HepG2 (cell line): ENCODE measurements around the gene CAMK2A. TPM values are rescaled to one million over a fixed set of nuclear protein-coding genes. Genes with fewer than 3 reads are reported as not detected.

ENCODE experiments used
- ATAC-seq: fragments of 200-7000 bp; cut with Tn5 transposase; 3 replicates; pipeline ENCODE4 v1.9.1; 2020; ENCODE audit warnings: mild to moderate bottlenecking, moderate library complexity
- BruUV-seq: library from RNA; stranded (reverse); fragments of 400-500 nt; replicated peaks from 2 replicates; lab custom pipeline; 2021; lab: Mats Ljungman, UMichigan
- CTCF ChIA-PET: fragments of 300-600 bp; formaldehyde crosslinking; extraction: SDS; loops from one replicate; lab custom pipeline; 2021; ENCODE audit warnings: low total read pairs, inconsistent platforms, low intra/inter-chr PET ratio; lab: Yijun Ruan, JAX
- POLR2A ChIA-PET: fragments of 350-600 bp; sonication (Branson Sonifier 250); formaldehyde crosslinking; loops from one replicate; lab custom pipeline; 2020; ENCODE audit warnings: antibody characterized with exemption, inconsistent platforms; lab: Yijun Ruan, JAX
- DNase-seq: peaks from one replicate; pipeline ENCODE4 v3.0.0-alpha.2; 2015; ENCODE audit warnings: low spot score
- FAIRE-seq: peaks from 3 replicates; lab custom pipeline; 2011; peaks lifted over from hg19 to GRCh38; lab: Jason Lieb, UNC
- H2AFZ ChIP-seq: one replicate; pipeline ENCODE4 v1.6.1; 2011; ENCODE audit warnings: low read length, inconsistent platforms
- H3K27ac ChIP-seq: fragments of 300-600 bp; 3 replicates; pipeline ENCODE4 v1.8.0; 2011; ENCODE audit warnings: mixed run types, mild to moderate bottlenecking, mixed read lengths, low read length, inconsistent platforms; ENCODE audit not compliant: insufficient read depth; ENCODE audit errors: extremely low read length
- H3K27me3 ChIP-seq, 2 experiments: fragments of 200-600 bp in 1 of 2; 2 replicates in 1 of 2; 3 replicates in 1 of 2; pipeline versions ENCODE4 v1.6.0 to v1.8.0; 2011; ENCODE audit warnings: low read length in 2 of 2, mild to moderate bottlenecking in 2 of 2, moderate library complexity in 2 of 2, inconsistent platforms in 1 of 2; ENCODE audit not compliant: insufficient read depth in 2 of 2, control insufficient read depth in 1 of 2
- H3K36me3 ChIP-seq, 2 experiments: fragments of 200-600 bp in 1 of 2; replicated peaks in 1 of 2; 2 replicates in 1 of 2; 3 replicates in 1 of 2; pipeline versions ENCODE4 v1.5.1 to v1.8.0; 2011; ENCODE audit warnings: low read length in 2 of 2, inconsistent platforms in 1 of 2; ENCODE audit not compliant: insufficient read depth in 2 of 2, control insufficient read depth in 1 of 2
- H3K4me1 ChIP-seq: 2 replicates; pipeline ENCODE4 v1.5.1; 2012; ENCODE audit warnings: low read length, inconsistent platforms; ENCODE audit not compliant: insufficient read depth
- H3K4me2 ChIP-seq: 2 replicates; pipeline ENCODE4 v1.6.0; 2011; ENCODE audit warnings: low read depth, low read length, inconsistent platforms
- H3K4me3 ChIP-seq, 3 experiments: fragments of 200-600 bp in 1 of 3; sonication (generic), shearing (Covaris generic) in 1 of 3; replicated peaks in 1 of 3; 2 replicates each; pipeline ENCODE4 v1.5.1; 2011 to 2016; ENCODE audit warnings: low read length in 3 of 3, inconsistent platforms in 2 of 3, low read depth in 2 of 3, mild to moderate bottlenecking in 2 of 3, control low read depth in 1 of 3, mixed read lengths in 1 of 3; ENCODE audit not compliant: insufficient read depth in 1 of 3
- H3K79me2 ChIP-seq: one replicate; pipeline ENCODE4 v1.6.1; 2011; ENCODE audit warnings: low read length, inconsistent platforms; ENCODE audit not compliant: insufficient read depth
- H3K9ac ChIP-seq: 2 replicates; pipeline ENCODE4 v1.6.0; 2011; ENCODE audit warnings: mild to moderate bottlenecking, low read depth, low read length, inconsistent platforms; ENCODE audit not compliant: insufficient read depth
- H3K9me3 ChIP-seq: 2 replicates; pipeline ENCODE4 v1.5.1; 2012; ENCODE audit warnings: mild to moderate bottlenecking, low read length
- H4K20me1 ChIP-seq: 2 replicates; pipeline ENCODE4 v1.6.0; 2011; ENCODE audit warnings: inconsistent platforms, mild to moderate bottlenecking, low read length, moderate library complexity; ENCODE audit not compliant: insufficient read depth
- NFAT5 ChIP-seq: sonication (generic); formaldehyde crosslinking; IDR thresholded peaks from 2 replicates; pipeline ENCODE4 v1.4.0; 2020; ENCODE audit warnings: missing genetic modification reagents
- ZNF800 ChIP-seq: sonication (generic); formaldehyde crosslinking; IDR thresholded peaks from 2 replicates; pipeline ENCODE4 v1.4.0; 2020; ENCODE audit warnings: missing genetic modification reagents
- WGBS: methylation state at CpG from one replicate; pipeline ENCODE4 v1.1.6; 2017; ENCODE audit warnings: low lambda C conversion rate; 5-methylcytosine and 5-hydroxymethylcytosine counted together
- in situ Hi-C: cut with HindIII; loops from 2 replicates; pipeline ENCODE4 v1.10.0; 2017; ENCODE audit warnings: low pct_unique_long_range_greater_than_20kb; ENCODE audit not compliant: extremely low pct_ligation_motif_present
- intact Hi-C: fragments of 100-400 bp; cut with micrococcal nuclease; formaldehyde crosslinking; loops from one replicate; pipeline ENCODE4 v1.10.0; 2022; ENCODE audit not compliant: unreplicated experiment
- polyA plus RNA-seq, 8 experiments: library from polyadenylated mRNA; depleted of rRNA in 3 of 8; stranded (reverse) in 7 of 8; unstranded in 1 of 8; fragments of >200 nt; fragmentation: Illumina TruSeq in 4 of 8; extraction: Trizol in 4 of 8; gene quantifications; 2 replicates each; pipeline versions ENCODE4 v1.2.1 to v1.2.3, GENCODE V29; 2011 to 2016; ENCODE audit warnings: low read depth in 4 of 8, missing spikeins in 1 of 8, mixed read lengths in 1 of 8; ENCODE audit not compliant: insufficient read depth in 1 of 8
- total RNA-seq, 5 experiments: library from RNA; depleted of rRNA; stranded (reverse); fragments of >200 nt; fragmentation: Illumina TruSeq; extraction: Trizol; gene quantifications; 2 replicates each; pipeline ENCODE4 v1.2.3, GENCODE V29; 2016; ENCODE audit warnings: low read depth in 1 of 5

Gene CAMK2A
- total and polyA plus RNA-seq, 2 of the 13 experiments (the other 11 are each of a cell fraction or from before 2014, with no cell fraction given): 0.11 TPM; not detected in 1

- Histone ChIP-seq H3K9ac (no peak overlapping the region), H3K27ac (no peak overlapping the region), H3K4me3 (no peak overlapping the region), H3K36me3 (no peaks in the 10 kb centered on the region; a peak in 1 of 5 replicates), H4K20me1 (no peaks in the 10 kb centered on the region), H3K9me3 (no peaks in the 10 kb centered on the region), H3K27me3 (no peaks in the 10 kb centered on the region), H3K4me2 (no peak overlapping the region), H3K79me2 (peaks cover 13% of the 10 kb centered on the region), H2AFZ (no peak overlapping the region), H3K4me1 (peaks cover 60% of the 10 kb centered on the region)
- ChIA-PET CTCF (no interaction called here), POLR2A (interaction anchor here (1.7 kb wide), 1 partner anchor 9 kb away, joined by 5 read pairs; no protein-coding TSS in a partner anchor)
- in situ Hi-C loops (loop anchor here (10.0 kb wide), 1 partner anchor 146 kb away; the partner anchor contains the start of gene RPS14), intact Hi-C loops (no loop called here)
- 77% methylated on average over 10 of the region's 10 CpGs for WGBS
- DNase-seq (no peak), FAIRE-seq (no peak), ATAC-seq (no peak)
- TF ChIP-seq ZNF800 (no peak), NFAT5 (CRISPR knock-in tag) (no peak)
- BruUV-seq: no TSS peak
These were observed 9.3 kb upstream of the CAMK2A start for GRCh38 chr5:150298701-150299451.
